CD4-positive, alpha-beta T cell treated with Interleukin-4 for 1 hour (primary cell): ENCODE measurements around the gene SLC25A51.
"Not testable (repeated sequence)": the region's sequence is repeated elsewhere in the genome, so short reads cannot be mapped to it uniquely, and the experiment has no call there.

Experiments used
- DNase-seq, 2 donors: peaks; one replicate each; pipeline ENCODE4 v3.0.0-alpha.2; 2020 to 2022

Gene SLC25A51

DNA sequence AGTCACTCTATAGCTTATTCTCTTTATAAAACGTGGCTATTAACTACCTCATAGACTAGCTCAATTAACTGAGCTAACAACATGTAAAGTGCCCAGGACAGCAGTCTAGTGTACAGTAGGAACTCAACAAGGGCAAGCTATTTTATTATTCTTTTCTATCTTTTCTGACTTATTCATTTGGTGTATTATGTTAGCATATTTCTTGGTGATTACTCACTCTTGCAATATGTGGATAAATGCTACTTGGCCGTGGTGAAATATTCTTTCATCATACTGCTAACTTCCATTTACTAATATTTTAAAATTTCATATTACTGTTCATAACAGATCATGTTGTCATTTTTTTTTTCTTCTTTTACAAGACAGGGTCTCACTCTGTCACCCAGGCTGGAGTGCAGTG is 4.9 kb downstream of the SLC25A51 start:
- no peak for DNase-seq

DNA sequence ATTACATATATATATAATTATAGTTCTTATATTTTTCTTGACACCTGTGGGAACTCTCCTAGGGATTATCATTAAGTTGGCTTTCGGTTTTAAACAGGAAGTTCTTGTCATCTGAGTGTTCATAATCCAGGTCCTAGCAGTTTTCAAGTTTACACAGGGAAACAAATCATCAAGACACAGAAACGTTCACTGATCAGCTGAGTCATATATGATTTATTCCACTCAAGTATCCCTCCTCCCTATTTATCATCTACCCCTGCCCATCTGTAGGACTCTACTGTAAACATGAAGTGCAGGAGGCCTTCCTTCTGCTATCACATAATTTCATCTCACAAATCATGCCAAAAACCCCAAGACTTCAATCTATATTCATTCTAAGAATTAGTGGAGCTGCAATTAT is 6.3 kb downstream of the SLC25A51 start:
- no peak for DNase-seq

DNA sequence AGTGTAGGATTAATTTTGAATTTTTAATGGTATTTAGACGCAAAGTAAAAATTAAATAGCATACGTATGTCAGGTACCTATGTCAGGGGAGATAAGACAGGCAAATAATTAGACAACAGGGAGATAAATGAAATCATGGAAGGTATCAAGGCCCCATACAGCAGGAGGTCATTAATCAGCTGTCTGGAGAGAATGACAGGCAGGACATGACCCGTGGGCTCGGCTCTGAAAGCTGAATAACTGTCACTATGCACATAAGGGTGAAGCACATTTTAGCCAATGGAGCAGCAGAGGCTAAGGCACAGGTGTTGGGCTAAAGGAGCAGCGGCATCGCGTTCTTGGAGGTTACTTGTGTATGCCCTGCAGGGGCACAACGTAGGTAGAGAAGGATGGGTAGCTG is 11.9 kb downstream of the SLC25A51 start:
- no peak for DNase-seq

GRCh38 chr9:37891042-37891441 is 12.9 kb downstream of the SLC25A51 start:
- DNase-seq, result not testable (repeated sequence)

DNA sequence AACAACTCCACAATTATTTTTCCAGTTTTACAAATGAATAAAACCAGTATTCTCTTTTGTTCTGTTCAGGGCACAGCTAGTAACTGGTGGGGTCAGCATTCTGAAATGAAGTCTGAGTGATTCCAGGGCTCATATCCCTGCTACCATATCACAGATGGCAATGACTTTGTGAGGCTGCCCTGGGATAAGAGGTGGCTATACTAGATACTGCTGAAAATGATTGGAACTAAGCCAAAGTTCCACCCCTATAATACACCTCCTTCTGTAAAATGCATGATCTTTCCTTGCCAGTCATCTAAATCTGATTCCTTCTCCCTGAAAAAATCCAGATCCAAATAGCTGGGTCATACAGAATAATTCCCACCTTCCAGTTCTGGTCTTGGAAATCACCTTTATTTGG is 14.4 kb downstream of the SLC25A51 start:
- no peak for DNase-seq

DNA sequence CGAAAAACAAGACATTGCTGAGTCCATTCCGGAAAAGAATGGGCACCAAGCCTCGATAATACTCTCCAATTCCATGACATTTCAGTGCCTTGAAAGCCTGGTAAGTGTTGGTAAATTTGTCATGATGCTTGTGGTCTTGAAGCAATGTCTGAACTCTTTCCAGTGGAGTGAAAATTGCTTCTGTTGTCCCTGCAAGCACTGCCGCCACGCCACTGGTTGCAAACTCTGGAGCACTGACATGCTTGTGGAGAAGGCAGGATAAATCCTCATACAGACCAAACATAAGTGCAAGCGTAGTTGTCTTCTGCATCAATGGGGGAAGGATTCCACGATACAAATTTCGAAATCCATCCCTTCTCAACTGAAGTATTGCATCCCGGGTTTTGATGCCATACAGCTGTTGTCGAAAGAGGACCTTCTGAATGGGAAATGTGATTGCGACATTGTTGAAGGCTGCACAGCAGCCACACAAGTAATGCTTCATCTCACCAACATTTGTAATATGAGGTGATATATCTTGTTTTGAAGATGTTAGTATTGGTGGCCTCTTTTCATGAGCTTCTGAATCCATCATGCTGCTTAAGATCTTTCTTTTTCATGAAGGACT is 15.8 kb downstream of the SLC25A51 start:
- DNase-seq, result not testable (repeated sequence)

- DNase-seq, result no peak
Measured at GRCh38 chr9:37880916-37881479, 22.9 kb downstream of the SLC25A51 start.

GRCh38 chr9:37876376-37876775 is 27.6 kb downstream of the SLC25A51 start:
- no peak for DNase-seq

GRCh38 chr9:37873955-37874354 is 30.0 kb downstream of the SLC25A51 start:
- no peak for DNase-seq

GRCh38 chr9:37870799-37871176 is 33.1 kb downstream of the SLC25A51 start:
- DNase-seq, result no peak

DNA sequence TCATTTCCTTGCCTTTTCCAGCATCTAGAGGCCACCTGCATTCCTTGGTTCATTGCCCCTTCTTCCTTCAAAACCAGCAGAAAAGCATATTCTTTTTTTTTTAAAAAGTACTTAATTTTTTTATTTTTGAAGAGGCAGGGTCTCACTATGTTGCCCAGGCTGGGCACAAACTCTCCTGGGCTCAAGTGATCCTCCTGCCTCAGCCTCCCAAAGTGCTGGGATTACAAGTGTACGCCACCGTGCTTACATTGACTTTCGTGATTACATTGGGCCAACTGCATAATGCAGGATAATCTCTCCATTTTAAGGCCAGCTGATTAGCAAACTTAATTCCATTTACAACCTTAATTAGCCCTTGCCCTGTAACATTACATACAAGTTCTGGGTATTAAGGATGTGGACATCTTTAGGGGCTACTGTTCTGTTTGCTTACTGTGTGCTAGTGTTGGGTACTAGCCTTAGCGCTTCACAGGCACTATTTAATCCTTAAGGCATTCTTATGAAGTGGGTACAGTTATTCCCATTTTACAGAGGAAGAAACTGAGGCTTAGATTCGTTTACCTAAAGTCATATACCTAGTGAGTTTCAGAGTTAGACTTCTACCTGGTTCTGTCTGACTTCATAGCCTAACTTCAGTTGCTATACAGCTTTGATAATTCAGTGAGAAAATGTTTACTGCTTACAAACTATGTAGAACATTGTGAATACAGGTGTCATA is 33.7 kb downstream of the SLC25A51 start:
- no peak for DNase-seq

DNA sequence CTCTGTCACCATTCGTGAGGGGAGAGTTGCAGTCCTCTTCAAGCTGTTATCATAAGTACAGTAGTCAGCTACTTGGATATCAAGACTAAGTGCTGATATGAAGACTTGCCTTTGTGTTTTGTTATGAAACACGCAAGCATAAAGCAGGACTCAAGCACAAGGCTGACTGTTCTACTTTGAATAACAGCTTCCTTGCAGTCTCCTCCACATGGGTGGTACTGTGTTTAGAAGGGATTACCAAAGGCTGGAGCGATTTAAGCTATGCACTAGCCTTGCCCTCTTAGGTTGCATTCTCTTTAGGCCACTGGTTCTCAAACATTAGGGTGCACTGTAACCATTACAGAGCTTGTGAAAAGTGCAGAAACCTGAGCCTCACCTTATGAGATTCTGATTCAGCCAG is 41.4 kb downstream of the SLC25A51 start:
- DNase-seq, result no peak

GRCh38 chr9:37859043-37859442 is 44.9 kb downstream of the SLC25A51 start:
- DNase-seq, result no peak

GRCh38 chr9:37856551-37856950 is 47.4 kb downstream of the SLC25A51 start:
- no peak for DNase-seq

- no peak for DNase-seq
Measured at GRCh38 chr9:37852222-37852621, 51.7 kb downstream of the SLC25A51 start.

GRCh38 chr9:37840560-37841194 is 63.2 kb downstream of the SLC25A51 start:
- DNase-seq, result no peak

DNA sequence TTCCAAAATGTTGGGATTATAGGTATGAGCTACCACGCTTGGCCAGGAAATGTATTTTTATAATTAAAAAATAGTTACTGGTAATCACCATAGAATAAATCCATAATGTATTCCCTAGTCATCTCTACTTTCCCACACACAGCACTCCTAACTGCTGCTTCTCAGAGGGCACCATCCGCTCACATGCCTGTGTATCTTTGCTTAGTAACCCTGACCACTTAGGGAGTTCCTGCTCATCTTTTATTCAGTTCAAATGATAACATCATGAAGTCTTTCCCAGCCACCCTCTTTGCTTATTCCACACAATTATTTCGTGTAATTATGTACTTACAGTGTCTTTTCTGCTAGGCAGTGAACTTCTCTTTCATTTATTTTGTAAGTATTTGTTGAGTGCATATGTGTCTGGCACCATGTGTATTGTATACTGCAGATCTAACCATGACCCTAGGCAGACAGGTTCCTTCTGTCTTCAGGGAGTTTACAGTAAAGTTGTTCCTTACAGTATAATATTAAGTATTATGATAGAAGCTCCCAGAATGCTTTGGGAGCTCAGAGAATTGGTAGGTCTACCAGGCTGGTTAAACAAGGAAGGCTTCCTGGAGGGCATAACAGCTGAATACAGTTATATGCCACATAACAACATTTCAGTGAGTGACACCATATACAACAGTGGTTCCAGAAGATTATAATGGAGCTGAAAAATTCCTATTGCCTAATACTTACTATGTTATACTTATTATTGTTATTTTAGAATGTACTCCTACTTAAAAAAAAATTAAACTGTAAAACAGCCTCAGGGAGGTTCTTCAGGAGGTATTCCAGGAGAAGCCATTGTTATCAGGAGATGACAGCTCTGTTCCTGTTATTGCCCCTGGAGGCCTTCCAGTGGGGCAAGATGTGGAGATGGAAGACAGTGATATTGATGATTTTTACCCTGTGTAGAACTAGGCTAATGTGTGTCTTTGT is 64.1 kb downstream of the SLC25A51 start:
- DNase-seq, result no peak
